HG03025 (cell line): ENCODE data around the gene RAB36.

Experiments
- ATAC-seq: cut with Tn5 transposase; IDR thresholded peaks from one replicate; pipeline ENCODE4 v1.9.1; 2021; ENCODE audit warnings: mild to moderate bottlenecking, moderate library complexity; ENCODE audit not compliant: unreplicated experiment, low FRiP score

Gene RAB36

DNA sequence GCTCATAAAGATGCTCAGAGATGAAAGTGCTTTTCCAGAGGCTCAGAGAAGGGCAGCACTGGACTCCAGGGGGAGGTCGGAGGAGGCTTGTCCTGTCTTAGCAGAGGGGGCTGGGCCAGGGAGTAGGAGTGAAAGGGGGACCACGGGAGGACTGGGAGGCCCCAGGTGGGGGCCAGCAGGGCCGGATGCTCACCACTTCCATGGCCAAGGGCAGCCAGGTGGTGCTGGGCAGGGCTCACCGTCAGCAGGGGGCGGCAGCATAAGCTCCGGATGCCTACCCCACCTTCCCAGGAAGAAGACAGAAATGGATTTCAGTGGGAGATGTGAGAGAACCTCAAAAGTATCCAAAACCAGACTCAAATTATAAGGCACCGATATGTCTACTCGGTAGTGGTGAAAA, 11.0 kb downstream of the RAB36 start:
- no peak for ATAC-seq

DNA sequence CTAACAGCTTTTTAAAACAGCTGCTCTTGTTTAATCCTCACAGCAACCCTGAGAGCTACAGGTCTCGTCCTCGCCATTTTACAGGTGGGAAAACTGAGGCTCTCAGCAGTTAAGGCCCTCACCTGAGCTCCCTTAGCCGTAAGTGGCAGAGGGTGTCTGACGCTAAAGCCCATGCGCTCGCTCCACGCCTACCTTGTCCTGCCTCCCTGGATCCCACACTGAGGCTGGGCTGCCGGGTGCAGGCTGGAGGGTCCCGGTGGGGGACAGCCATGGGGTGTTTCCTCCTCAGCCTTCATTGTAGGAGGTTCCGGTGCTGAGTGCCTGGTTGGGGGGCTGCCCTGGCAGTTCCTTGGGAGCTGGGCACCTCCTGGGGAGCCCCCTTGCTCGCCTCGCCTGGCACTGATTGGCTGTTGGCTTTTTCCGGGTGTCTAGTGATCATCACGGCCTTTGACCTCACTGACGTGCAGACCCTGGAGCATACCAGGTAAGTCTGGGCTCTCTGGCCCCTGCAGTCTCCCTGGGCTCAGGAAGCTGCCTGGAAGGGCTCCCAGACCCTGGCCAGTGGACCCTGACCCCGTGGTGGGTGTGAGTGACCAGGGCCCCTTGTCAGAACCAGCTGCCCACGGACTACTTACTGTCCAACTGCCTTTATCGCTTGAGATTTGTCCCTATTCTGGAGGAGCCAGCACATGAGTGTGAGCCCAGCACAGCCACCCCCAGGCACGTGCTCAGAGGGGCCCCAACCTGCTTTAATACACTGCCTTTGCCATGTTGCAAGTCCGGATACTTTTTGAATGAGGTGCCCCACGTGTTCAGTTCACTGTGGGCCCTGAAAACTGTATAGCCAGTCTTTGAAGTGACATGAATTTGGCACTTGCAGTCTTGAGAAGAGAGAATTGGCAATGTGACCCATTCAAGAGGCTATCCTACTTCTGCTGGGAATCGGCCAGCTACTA, 12.6 kb downstream of the RAB36 start:
- ATAC-seq = no peak

DNA sequence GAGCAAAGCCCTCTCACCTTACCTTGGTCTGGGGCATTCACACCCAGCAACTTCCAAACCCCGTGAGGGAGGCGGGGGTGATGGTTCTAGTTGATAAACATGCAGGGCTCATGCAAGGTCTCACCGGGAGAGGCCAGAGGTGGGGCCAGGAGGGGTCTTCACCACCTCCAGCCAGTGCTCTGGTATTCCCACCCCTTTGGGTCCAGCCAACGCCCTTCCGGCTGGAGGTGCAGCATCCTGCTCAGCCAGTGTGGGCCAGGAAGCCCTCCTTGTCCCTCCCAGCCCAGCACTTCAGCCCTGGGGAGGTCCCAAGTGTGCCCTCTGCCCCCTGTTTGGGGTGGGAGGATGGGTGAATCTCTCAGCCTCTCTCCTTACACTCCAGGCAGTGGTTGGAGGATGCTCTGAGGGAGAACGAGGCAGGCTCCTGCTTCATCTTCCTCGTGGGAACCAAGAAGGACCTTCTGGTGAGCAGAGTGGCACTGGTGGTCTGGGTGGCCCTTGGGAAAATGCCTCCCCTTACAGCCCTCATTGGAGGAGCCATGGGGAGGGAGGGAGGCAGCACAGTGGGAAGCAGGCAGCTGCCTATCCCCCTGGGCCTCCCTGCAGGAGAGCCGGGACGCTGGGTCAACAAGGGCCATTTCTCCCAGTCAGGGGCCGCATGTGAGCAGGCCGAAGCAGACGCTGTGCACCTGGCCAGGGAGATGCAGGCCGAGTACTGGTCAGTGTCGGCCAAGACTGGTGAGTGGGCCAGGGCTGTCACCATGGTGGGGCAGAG, 13.4 kb downstream of the RAB36 start:
- no peak for ATAC-seq

DNA sequence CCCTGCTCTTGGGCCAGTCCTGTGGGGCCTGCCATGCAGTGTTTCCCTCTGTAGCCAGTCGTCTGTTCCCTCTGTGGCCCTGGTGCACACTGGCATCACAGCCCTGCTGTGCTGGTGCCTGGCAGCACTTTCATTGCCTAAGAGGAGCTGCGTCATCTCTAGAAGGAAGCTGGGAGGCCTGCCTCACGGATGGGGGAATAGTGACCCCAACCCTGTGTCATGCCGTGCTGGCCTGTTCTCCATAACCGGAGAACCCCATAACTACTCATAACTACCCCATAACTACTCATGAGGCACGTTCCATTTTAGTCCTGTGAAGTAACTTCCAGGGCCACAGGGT, 14.0 kb downstream of the RAB36 start:
- ATAC-seq = no peak

DNA sequence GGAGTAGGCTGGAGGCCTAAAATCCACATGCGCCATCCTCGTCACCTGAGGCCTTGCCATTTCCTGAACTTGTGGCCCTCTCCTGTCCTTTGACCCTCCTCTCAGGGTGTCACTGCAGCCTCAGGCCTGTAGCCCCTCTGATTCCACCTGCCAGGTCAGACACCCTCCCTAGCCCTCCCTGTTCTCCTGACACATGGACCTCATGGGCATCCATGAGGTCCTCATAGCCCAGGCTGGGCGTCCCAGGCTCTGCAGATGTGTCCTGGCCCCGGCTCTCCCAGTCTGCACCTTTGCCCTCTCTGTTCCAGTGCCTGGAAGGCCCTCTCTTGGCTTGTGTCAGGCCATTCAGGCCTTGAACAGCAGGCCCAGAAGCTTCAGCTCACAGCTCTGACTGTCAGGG, 15.8 kb downstream of the RAB36 start:
- no peak for ATAC-seq

DNA sequence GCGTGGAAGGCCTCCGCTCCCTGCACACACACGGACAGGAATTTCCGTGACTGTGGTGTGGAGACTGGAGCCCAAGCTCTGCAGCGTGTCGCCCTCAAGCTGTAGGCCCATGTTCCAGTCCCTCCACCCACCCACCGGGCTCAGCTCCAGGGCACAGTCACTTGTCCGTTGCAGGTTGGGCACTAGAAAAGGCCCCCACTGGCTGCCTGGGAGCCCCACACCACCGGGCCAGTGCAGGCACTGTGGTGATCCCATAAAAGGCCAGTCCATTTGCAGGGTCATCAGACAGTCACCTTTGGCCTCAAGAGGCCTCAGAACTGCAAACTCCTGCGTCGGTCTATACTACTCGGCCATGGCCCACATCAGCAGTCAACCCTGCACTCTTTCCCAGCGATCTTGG, 16.3 kb downstream of the RAB36 start:
- ATAC-seq = no peak

DNA sequence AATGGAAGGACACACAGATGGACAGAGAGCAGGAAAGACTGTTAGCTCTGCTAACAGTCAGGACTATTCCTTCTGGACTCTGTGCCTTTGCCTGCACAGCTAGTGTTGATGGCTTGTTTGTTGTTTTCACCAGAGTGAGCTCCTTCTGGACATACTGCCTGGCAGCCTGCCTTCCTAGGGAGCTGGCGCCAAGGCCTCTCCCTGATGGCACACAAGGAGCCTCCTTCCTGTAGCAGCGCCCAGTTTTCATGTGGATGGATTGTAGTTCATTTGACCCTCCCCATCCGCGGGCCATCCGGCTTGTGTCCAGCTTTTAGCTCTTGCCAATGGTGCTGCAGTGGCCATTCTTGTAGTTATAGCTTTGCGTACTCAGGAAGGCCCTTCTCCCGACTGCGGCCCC, 18.4 kb downstream of the RAB36 start:
- no peak for ATAC-seq

DNA sequence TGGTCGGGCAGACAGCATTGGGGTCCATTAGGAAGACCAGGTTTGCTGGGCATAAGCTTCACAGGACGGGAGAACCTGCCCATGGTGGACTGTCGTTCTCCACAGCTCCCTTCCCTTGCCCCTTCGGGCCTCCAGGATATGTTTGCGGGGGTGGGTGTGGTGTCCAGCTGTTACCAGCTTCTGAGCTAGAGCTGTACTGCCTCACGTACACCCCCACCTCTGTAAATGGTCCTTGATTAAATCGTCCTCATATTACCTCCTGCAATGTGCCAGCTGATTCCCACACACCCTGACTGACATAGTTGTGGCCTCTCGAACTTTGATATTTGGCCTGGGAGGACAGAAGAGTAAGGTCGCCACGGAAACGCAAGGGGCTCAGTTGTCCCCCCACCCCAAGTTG, 18.8 kb downstream of the RAB36 start:
- ATAC-seq = no peak

DNA sequence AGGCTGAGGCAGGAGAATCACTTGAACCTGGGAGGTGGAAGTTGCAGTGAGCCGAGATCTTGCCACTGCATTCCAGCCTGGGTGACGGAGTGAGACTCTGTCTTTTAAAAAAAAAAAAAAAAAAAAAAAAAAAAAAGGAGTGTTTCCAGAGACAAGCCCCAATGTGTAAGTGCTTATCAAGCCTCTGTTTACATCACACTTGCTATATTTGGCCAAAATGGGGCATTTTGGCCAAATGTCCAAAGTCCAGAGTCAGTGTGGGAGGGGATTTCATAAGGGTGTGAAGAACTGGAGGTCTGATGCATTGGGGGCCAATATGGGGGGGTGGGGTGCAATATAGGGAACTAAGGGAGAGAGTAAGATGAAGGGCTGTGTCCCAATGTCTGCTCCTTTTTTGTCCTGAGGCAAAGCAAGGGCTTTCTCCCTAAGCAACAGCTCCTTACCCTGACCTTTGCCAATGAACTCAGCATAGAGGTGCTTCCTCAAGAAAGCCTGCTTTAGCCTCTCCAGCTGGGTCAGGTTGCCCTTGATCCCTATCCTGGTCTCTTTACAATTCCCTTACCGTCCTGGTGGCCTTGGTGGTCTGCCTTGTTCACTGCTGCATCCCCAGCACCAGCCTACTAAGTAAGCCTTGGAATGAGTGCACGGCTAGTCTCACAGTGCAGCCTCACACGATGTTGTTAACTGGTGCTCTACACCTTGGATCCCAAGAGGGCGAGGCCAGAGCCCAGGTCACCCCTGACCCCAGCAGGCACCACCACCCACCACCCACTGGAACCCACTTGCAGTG, 21.0 kb downstream of the RAB36 start:
- ATAC-seq = no peak

DNA sequence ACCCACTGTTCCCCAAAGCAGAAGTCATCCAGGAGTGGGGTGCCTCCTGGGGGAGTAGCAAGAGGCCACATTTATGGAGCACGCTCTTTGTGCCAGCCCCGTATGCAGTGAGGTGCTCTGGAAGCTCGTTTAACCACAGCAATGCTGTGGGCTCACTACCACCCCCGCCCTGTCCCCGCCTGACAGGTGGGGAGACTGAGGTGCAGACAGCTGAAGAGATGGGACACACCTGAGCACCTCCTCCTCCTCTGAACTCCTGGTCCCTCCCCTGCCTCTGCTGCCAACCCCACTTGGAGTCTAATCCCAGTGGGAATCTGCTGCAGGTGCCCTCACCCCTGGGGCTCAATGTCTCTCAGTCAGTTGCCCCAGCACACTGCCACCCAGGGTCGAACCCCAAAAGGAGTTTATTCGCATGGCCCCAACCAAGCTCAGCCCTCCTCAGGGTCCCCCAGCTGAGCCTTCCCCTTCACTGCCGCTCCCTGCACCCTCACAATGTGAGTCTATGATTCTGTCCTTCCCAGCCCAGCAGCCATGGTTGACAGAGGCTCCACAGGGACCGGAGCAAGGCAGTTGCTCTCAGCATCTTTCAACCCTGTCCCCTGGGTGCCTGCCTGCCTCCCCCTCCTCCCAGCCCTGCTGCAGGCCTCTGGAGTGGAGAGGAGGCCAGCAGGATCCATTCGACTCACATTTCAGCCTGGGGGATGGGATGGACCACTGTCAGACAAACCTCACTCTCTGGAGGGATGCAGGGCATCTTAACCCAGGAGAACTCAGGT, 21.8 kb downstream of the RAB36 start:
- no peak for ATAC-seq

DNA sequence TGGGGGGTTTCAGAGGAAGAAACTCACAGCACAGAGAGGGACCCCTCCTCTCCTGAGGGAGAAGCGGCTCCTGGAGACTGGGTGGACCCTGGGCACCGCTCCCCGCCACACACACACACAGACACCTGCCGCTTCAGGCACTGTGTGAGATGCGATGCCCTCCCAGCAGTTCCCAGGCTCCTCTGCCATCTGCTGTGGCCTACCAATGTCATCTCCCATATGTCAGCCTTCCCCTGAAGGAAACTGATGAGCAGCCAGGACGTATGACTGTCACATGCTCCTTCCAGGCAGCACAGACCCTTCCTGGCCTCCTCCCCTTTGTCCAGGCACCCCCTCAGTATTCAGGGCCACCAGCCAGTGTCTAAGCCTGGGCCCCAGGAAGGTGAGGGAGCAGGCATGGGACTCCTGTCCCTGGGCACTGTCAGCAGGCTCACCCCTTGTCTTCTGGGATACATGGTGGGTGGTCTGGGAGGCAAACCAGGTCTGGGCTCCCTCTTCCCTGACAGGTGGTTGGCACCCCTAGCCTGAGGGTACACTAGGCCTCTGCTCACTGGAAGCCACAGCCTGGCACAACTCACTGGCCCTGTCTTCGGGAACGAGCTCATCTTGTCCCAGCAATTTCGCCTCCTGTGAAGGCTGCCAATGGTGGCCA, 23.2 kb downstream of the RAB36 start:
- ATAC-seq = no peak

DNA sequence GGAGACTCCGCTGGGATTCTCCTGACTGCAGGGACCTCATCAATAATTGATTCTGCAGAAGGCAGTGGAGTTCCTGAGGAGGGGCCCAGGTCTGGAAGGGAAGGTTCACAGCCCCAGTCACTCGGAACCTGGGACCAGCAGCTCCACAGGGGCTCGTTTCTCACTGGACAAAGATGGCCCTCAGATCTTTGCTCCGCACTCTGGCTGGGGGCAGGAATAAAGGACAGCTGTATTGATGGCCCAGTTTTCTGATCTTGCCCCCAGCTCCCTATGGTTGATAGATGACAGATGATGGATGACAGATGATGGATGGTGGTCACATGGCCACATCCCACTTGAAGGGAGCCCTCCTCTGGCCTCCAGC, 23.7 kb downstream of the RAB36 start:
- ATAC-seq = no peak

DNA sequence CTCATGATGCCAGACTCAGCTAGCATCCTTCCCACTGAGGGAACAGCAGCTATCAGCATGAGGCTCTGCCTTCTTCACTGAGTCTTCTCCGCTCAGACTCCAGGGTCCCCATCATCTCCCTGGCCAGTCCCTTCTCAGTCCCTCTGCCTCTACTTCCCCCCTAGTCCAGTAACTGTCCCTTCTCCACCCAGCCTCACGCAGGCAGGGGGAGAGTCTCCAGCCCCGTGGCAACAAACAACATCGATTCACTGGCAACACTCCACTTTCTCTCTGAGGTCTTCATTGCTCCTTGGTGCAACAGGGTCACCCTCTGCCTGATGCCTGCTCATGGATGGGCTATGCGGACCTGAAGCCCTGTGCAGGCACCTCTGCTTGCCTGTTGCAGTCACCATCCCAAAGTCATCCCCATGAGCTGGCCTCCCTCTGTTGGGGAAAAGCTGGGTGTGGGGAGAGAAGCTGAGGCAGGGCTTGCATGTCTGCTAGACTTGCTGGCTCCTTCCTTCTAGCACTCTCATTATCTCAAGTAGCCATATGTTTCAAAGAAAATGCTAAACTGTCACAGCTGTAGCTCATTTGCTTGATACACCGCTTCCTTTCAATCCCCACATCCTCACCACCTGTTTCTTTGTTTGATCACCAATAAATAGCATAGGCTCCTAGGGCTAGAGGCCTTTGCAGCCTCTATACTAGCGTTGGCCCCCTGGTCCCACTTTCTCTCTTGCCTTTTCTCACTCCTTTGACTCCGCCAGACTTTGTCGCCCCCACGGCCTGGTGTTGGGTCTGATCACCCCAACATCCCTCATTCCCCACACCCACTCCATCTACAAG, 30.8 kb downstream of the RAB36 start:
- ATAC-seq = no peak

DNA sequence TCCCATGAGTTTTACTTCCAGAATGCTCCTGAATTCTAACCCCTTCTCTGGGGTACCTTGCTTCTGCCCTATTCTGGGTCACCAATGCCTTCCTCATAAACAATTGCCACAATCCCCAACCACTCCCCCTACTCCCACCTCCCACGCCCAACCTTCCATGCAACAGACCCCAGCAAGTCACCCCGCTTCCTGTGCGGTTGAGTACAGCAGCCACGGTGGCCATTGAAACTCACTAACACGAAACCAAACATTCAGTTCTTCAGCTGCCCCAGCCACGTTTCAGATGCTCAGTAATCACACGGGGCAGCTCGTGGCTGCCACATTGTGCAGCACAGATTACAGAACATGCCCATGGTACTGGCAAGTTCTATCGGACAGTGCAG, 31.4 kb downstream of the RAB36 start:
- no peak for ATAC-seq

DNA sequence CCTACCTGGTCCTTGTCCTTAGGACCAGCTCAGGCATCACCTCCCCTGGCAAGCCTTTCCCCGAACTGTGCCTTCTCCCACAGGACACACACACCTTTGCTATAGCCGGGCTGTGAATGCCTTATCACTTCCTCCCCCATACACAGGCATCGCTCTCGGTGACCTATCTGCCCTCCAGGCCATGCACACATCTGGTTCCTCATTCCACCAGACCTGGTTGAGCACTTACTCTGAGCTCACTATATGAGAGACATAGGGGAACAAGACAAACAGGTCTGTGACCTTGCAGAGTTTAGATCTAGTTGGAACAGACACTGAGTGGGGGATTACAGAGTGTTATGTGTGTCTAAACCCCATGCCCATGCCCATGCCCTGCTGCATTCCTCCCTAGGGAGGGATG, 31.9 kb downstream of the RAB36 start:
- no peak for ATAC-seq

DNA sequence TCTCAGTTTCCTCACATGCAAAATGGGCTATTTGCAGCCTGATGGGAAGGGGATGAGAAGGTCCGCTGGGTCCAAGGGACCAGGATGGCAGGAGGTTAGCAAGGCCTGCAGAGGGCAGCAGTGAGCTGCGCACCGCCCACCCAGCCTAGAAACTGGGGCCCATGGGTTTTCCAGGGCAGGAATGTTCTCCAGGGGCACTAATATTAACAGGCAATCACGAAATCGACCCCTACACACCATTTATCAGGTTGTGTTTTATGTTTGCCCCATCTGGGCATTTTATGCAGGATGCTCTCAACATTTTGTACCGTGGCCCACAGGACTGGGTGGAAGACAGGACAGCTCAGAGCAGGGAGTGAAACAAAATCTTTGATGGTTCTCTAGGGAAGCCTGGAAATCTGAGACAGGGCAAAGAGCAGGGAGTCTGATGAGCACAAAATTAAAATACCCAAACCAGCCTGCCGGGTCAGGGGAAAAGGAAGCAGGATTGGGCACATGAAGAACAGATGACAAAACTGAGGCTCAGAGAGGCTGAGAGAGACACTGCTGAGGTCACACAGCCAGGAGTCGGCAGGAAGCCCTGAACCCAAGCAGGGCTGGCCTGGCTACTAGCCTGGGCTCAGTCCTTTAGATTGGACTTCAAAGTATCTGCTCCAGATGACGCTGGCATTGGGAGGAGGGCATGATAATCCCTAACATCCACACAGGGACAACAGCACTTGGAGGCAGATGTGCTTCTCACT, 33.4 kb downstream of the RAB36 start:
- ATAC-seq = no peak

DNA sequence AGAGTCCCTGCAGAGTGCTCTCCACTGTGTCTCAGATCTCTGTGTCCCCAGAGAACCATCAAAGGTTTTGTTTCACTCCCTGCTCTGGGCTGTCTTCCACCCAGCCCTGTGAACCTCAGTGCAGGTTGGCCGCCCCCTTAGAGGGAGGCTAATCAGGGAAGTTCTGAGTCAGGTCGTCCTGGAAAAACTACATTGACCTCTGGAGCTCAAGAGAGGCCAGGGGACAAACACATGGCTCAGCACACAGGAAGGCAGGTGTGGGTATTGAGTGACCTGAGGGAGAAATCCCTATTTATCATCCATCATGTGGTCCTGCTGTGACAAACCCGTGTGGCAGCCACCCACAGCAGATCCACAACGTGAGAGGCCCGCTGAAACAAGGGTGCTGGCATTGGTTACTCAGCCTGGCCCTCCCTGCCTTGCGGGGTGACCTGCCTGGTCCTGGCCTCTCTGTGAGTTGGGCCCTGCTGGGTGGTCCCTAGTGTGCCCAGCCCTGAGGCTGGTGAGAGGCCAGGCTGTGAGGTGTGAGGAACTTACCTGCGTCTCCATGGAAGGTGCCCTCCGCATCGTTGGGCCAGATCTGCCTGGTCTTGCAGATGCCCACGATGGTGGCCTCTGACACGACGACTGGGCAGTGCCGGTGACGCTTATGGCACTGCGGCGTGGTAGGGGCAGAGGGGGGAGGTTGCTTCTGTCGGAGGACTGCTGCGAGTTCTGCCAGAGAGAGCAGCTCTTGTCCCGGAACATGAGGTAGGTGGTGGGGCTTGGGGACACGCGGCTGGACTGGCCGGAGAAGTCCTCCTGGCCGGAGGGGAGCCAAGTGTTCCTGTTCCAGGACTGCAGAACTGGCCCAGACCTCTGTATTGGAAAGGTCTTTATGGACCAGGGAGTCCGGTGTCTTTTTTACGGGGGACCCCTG, 34.4 kb downstream of the RAB36 start:
- ATAC-seq = no peak
